C4-2B (cell line): Measurements from ENCODE around the gene THOC1.

Experiments
- H3K27ac ChIP-seq: fragments of 450-650 bp; 2 replicates; pipeline ENCODE4 v1.5.1; 2017
- ZFX ChIP-seq: fragments of 450-650 bp; IDR thresholded peaks from 2 replicates; pipeline ENCODE4 v1.6.1; 2017
- TF ChIP-seq, protein P1 (sequence below): fragments of 450-650 bp; conservative IDR thresholded peaks from 2 replicates; pipeline ENCODE4 v1.5.1; 2017; ENCODE audit warnings: mild to moderate bottlenecking

The THOC1 gene

GRCh38 chr18:255171-255570, 12.7 kb downstream of the THOC1 start:
- TF ChIP-seq ZFX = no peak
- TF ChIP-seq, protein P1, sequence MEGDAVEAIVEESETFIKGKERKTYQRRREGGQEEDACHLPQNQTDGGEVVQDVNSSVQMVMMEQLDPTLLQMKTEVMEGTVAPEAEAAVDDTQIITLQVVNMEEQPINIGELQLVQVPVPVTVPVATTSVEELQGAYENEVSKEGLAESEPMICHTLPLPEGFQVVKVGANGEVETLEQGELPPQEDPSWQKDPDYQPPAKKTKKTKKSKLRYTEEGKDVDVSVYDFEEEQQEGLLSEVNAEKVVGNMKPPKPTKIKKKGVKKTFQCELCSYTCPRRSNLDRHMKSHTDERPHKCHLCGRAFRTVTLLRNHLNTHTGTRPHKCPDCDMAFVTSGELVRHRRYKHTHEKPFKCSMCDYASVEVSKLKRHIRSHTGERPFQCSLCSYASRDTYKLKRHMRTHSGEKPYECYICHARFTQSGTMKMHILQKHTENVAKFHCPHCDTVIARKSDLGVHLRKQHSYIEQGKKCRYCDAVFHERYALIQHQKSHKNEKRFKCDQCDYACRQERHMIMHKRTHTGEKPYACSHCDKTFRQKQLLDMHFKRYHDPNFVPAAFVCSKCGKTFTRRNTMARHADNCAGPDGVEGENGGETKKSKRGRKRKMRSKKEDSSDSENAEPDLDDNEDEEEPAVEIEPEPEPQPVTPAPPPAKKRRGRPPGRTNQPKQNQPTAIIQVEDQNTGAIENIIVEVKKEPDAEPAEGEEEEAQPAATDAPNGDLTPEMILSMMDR = no peak
- no peak overlapping the region for H3K27ac ChIP-seq

DNA sequence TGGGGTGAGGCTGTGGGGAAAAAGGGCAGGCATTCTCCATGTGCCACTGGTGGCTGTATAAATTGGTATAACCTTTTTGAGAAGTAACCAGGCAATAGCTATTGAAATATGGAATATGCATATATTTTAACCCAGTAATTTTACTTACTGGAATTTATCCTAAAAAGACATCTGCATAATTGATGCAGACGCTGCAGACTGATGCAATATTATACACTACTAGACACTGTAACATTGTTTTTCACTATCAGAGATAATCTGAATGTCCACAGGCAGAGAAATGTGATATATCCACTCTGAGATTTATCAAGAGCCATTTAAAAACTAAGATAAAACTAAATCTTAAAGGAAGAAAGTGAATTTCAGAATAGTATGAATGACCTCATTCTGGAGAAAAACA, 14.7 kb downstream of the THOC1 start:
- no peak for TF ChIP-seq ZFX
- TF ChIP-seq, protein P1 = no peak
- H3K27ac ChIP-seq = no peak overlapping the region

DNA sequence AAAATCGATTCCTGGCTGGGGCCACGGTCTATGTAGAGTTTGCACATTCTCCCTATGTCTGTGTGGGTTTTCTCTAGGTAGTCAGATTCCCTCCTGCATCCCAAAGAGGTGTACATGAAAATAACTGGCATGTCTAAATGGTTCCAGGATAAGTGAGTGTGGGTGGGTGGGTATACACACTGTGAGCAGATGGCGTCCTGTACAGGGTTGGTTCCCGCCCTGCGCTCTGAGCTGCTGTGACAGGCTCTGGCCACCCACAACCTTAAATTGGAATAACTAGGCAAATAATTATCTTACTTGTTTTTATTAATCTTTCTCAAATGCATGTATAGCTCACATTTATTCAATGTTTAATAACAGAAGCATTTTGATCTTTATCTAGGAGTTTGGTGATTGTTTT, 16.3 kb downstream of the THOC1 start:
- H3K27ac ChIP-seq = no peak overlapping the region
- TF ChIP-seq, protein P1 = no peak
- TF ChIP-seq ZFX = no peak

GRCh38 chr18:250685-251084, 17.2 kb downstream of the THOC1 start:
- no peak for TF ChIP-seq ZFX
- TF ChIP-seq, protein P1 = no peak
- H3K27ac ChIP-seq = no peak overlapping the region

DNA sequence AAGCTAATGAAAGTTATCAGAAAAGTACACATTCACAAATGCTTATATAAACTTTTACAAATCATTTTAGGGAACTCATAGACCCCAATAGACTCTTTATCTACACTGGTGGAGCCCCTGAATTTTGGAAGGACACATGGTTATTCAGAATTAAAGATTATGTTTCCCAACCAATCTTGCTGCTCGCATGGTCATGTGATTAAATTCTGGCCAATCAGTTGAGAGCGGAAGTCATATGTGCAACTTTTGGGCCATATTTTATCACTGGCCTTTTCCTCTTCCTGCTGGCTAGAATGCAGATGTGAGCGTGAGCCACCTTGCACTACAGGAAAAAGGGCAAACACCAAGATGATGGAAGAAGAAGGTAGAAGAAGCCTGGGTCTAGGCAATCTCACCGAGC, 19.8 kb downstream of the THOC1 start:
- TF ChIP-seq, protein P1 = no peak
- TF ChIP-seq ZFX = no peak
- H3K27ac ChIP-seq = no peak overlapping the region

- no peak for TF ChIP-seq ZFX
- TF ChIP-seq, protein P1 = no peak
- H3K27ac ChIP-seq = no peak overlapping the region
Observed at GRCh38 chr18:245282-245847, 22.5 kb downstream of the THOC1 start.

- TF ChIP-seq, protein P1 = no peak
- no peak for TF ChIP-seq ZFX
- no peak overlapping the region for H3K27ac ChIP-seq
Observed at GRCh38 chr18:240175-240574, 27.7 kb downstream of the THOC1 start.
